Cardiac fibroblast (primary cell): ENCODE measurements around the gene MIPOL1.

Experiments used
- DNase-seq, 2 donors: peaks; one replicate each; pipeline versions ENCODE4 v3.0.0 to v3.0.0-alpha.2; 2010; ENCODE audit warnings: low read depth in 2 of 2
- H3K4me3 ChIP-seq, 2 donors: replicated peaks in 1 of 2; 1 replicate in 1 of 2; 2 replicates in 1 of 2; pipeline ENCODE4 v1.5.1; 2011; ENCODE audit warnings: low read depth in 2 of 2, low read length in 2 of 2, mild to moderate bottlenecking in 2 of 2, moderate library complexity in 1 of 2
- TF ChIP-seq, protein P1 (sequence below): IDR thresholded peaks from one replicate; pipeline ENCODE4 v1.5.1; 2011; ENCODE audit warnings: low read depth, mild to moderate bottlenecking, low read length, inconsistent platforms

Gene MIPOL1

DNA sequence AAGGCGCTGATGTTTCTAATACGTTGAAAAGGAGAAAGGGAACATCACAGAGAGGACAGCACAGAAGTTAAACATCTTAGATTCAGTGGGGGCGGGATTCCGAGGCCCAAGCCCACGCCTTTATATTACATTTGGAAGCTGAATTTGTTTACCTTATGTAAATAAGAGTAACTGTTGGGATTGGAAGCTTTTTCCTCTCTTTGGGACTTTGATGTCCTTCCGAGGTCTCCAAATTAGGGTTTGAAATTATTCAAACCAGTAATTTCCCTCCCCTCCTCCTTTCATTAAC, 390.9 kb downstream of the MIPOL1 start:
- no peak for DNase-seq
- TF ChIP-seq, protein P1, sequence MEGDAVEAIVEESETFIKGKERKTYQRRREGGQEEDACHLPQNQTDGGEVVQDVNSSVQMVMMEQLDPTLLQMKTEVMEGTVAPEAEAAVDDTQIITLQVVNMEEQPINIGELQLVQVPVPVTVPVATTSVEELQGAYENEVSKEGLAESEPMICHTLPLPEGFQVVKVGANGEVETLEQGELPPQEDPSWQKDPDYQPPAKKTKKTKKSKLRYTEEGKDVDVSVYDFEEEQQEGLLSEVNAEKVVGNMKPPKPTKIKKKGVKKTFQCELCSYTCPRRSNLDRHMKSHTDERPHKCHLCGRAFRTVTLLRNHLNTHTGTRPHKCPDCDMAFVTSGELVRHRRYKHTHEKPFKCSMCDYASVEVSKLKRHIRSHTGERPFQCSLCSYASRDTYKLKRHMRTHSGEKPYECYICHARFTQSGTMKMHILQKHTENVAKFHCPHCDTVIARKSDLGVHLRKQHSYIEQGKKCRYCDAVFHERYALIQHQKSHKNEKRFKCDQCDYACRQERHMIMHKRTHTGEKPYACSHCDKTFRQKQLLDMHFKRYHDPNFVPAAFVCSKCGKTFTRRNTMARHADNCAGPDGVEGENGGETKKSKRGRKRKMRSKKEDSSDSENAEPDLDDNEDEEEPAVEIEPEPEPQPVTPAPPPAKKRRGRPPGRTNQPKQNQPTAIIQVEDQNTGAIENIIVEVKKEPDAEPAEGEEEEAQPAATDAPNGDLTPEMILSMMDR: no peak
- H3K4me3 ChIP-seq: no peak overlapping the region

DNA sequence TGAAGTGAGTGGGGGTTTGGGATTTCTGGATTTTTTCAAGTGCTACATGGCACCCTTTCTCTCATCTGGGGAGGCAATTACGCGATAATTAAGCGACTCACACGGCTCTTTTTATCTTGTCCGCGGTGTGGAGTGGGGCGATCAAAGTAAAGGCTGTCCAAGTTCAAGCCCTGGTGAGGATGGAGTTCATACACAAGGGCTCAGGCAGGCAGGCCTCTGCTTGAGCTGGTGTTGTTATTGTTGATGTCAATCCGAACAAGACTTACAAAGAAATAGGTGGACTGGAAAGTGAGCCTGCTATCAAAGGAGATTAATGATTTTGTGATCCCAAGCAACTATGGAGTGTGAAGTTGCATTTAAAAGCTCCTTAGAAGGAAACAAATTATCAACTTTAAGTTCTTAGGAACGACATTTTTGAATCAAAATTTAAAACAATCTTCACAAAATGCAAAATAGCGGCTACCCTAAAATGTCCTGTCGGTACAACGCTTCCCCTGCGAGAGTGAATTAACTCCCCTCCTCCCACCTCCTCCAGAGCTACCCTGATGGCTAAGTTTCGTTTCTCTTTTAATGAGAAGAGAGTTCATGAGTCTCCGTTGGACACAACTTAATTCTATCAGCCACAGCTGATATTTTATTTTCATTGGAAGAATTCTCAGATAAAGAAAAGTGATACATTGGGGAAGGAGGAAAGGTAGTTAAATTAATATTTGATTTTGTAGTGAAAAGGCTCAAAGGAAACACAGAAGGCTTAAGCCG, 391.4 kb downstream of the MIPOL1 start:
- DNase-seq: no peak
- H3K4me3 ChIP-seq: no peak overlapping the region
- TF ChIP-seq, protein P1: no peak

DNA sequence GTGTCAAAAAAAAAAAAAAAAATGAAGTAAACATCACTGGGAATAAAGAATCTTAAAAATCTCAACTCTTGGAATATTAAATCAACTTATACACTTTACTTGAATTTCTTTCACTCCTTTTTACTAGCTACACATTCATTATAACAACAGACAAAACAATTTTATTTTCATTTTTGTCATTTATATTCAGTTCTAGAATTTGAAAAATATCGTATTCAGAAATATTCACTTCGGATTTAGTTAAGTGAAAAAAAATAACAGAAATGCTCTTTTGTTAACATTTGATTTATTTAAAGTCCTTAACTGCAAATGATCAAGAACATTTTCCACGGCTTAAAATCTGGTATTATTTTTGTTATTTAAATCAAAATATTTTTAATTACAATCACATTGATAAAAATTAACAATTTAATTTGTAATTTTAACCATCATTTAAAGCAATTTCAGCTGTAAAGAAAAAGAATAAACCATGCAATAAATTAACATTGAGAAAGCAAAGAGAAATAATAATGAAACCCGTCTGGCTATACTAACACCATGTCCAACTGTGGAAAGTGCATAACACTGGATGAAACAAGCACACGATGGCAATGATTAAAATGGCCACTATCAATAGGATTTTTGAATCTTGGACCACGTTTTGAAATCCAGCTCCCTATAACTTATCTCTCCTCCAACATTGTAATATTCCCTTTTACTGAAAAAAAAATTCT, 392.1 kb downstream of the MIPOL1 start:
- TF ChIP-seq, protein P1: no peak
- H3K4me3 ChIP-seq: no peak overlapping the region

DNA sequence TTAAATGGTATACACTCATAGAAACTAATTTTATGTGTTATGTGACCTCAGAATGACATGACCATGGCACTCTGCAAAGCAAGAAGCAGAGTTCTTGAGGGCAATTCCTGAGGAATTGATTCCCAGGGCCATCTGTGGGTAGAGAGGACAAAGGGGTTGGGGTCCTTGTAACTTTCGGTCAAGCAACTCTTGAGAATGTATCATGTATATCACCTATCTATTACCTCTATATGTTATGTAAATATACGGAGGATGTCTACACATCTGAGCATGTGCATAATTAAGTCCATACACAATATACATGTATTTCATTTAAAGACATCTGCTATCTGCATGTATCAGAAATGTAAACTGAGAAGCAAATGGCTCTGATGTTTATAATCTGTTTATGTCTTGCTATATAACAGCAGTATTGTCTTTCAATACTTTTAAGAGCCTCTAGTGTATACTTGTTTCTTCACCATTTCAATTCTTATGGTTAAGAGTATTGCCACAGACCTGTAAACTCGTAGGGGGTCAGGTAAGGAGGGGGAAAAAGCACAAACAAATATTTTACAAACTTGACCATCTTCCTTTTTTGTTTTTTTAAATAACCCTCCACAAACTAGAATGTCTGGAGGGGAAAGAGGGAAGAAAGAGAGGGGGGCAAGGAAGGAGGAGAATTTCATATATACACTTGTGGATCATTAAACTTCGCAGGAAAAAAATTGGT, 392.8 kb downstream of the MIPOL1 start:
- no peak overlapping the region for H3K4me3 ChIP-seq
- TF ChIP-seq, protein P1: no peak
- no peak for DNase-seq

More for the DNA sequence above, 392.1 kb downstream of the MIPOL1 start:
- no peak for DNase-seq

DNA sequence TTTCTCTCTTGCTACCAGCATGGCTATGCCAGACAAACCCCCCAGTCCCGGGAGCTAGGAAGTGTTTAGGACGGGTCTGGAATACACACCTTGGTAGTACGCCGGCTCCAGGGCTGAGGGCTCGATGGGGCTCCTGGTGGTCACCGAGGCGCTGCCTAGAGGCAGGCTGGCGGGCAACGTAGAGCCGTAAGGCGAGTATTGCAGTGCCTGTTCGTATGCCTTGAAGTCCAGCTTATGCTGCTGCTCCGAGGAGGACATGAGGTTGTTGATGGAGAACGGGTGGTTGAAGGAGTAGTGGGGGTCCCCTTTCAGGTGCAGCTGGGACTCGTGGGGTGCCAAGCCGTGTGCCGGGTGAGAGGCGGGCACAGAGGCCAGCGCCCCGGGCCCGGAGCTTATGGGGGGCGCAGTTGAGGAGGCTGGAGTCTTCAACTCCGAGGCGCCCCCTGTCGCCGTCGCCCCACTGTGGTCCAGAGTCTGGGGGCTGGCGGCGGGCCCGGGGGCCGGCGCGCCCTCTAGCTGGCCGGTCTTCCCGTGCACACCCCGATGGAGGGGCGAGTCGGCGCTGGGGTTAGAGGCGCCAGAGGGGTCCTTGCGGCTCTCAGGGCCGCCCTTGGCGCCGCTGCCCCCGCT, 393.7 kb downstream of the MIPOL1 start:
- TF ChIP-seq, protein P1: no peak
- no peak for DNase-seq
- no peak overlapping the region for H3K4me3 ChIP-seq

DNA sequence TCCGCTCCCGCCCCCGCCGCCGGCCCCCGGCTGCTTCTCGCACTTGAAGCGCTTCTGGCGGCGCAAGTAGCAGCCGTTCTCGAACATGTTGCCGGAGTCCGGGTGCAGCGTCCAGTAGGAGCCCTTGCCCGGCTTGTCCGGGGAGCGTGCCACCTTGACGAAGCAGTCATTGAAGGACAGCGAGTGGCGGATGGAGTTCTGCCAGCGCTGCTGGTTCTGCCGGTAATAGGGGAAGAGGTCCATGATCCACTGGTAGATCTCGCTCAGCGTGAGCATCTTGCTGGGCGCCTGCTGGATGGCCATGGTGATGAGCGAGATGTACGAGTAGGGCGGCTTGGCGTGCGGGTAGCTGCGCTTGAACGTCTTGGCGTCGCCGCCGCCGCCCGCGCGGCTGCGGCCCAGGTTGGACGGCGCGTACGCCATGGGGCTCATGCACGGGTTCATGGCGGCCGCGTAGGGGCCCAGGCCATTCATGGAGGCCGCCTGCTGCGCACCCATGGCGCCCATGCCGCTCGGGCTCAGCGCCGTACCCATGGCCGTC, 394.3 kb downstream of the MIPOL1 start:
- H3K4me3 ChIP-seq: no peak overlapping the region
- TF ChIP-seq, protein P1: no peak
- DNase-seq: no peak
